ENCODE data around the gene RPGR.
A peak's percentile ranks its signal among the peaks of the same experiment; 100 is the strongest.

RPGR gene

GRCh38 chrX:38336538-38337240, 9.4 kb upstream of the RPGR start:
- no peaks in the 10 kb centered on the region for H4K20me1 ChIP-seq
- peak overlapping the region; percentile 39 to 72 (median 58); a peak in 21 of 22 replicates for H3K4me2 ChIP-seq
- H3K9ac ChIP-seq: no peak overlapping the region
- peak overlapping the region in 2 of 10 experiments; percentile 6 to 20; a peak in 2 of 20 replicates for H3K4me3 ChIP-seq
- peak overlapping the region in 7 of 11 experiments; percentile 14 to 62 (median 29); a peak in 9 of 22 replicates for H3K27ac ChIP-seq
- H3K27me3 ChIP-seq: no peaks in the 10 kb centered on the region
- TF ChIP-seq Cebpa-rat (IDR thresholded peaks at IDR 0.05): no peak
- no peaks in the 10 kb centered on the region for H3K36me3 ChIP-seq
- peaks cover 16 to 36% (median 21%) of the 10 kb centered on the region in 10 experiments for H3K4me1 ChIP-seq
- no peaks in the 10 kb centered on the region for H3K9me3 ChIP-seq (replicated peaks in 1 of 11)

GRCh38 chrX:38335382-38335781, 8.1 kb upstream of the RPGR start:
- no peak for TF ChIP-seq Cebpa-rat (IDR thresholded peaks at IDR 0.05)
- Histone ChIP-seq H3K27me3 (no peaks in the 10 kb centered on the region), H3K4me1 (peaks cover 16 to 36% (median 23%) of the 10 kb centered on the region in 10 experiments), H3K9ac (no peak overlapping the region), H3K4me3 (no peak overlapping the region), H3K36me3 (no peaks in the 10 kb centered on the region), H3K9me3 (replicated peaks in 1 of 11) (no peaks in the 10 kb centered on the region), H3K27ac (no peak overlapping the region), H3K4me2 (peak overlapping the region in 2 of 11 experiments; percentile 3 to 49; a peak in 3 of 22 replicates), H4K20me1 (no peaks in the 10 kb centered on the region)

GRCh38 chrX:38332505-38332904, 5.2 kb upstream of the RPGR start:
- peaks cover 17 to 31% (median 24%) of the 10 kb centered on the region in 10 experiments for H3K4me1 ChIP-seq
- no peak overlapping the region for H3K27ac ChIP-seq
- no peaks in the 10 kb centered on the region for H3K27me3 ChIP-seq
- no peak overlapping the region for H3K9ac ChIP-seq
- H3K9me3 ChIP-seq (replicated peaks in 1 of 11): peaks cover 0 to 4% (median 1%) of the 10 kb centered on the region in 11 experiments; a peak in 11 of 22 replicates
- no peak for TF ChIP-seq Cebpa-rat (IDR thresholded peaks at IDR 0.05)
- H3K4me3 ChIP-seq: no peak overlapping the region
- H3K4me2 ChIP-seq: no peak overlapping the region
- H4K20me1 ChIP-seq: no peaks in the 10 kb centered on the region
- no peaks in the 10 kb centered on the region for H3K36me3 ChIP-seq

- no peaks in the 10 kb centered on the region for H3K36me3 ChIP-seq
- peaks cover 0 to 11% (median 0%) of the 10 kb centered on the region in 11 experiments; a peak in 2 of 22 replicates for H4K20me1 ChIP-seq
- peak overlapping the region in 8 of 11 experiments; percentile 12 to 95 (median 90); a peak in 10 of 22 replicates for H3K27ac ChIP-seq
- H3K27me3 ChIP-seq: no peaks in the 10 kb centered on the region
- peak overlapping the region; percentile 5 to 63 (median 41); a peak in 18 of 22 replicates for H3K4me2 ChIP-seq
- H3K9ac ChIP-seq: peak overlapping the region in 8 of 11 experiments; percentile 1 to 93 (median 86); a peak in 9 of 22 replicates
- peaks cover 0 to 21% (median 13%) of the 10 kb centered on the region in 10 experiments; a peak in 12 of 20 replicates for H3K4me1 ChIP-seq
- peak overlapping the region; percentile 62 to 80 (median 72); a peak in 15 of 20 replicates for H3K4me3 ChIP-seq
- TF ChIP-seq Cebpa-rat (IDR thresholded peaks at IDR 0.05): no peak
- H3K9me3 ChIP-seq (replicated peaks in 1 of 11): peaks cover 0 to 14% (median 7%) of the 10 kb centered on the region in 11 experiments; a peak in 13 of 22 replicates
Measured at GRCh38 chrX:38327775-38328081, 419 bp upstream of the RPGR start.

- Histone ChIP-seq H3K9me3 (replicated peaks in 1 of 11) (peaks cover 0 to 14% (median 7%) of the 10 kb centered on the region in 11 experiments; a peak in 13 of 22 replicates), H3K4me3 (peak overlapping the region; percentile 62 to 80 (median 72)), H3K27me3 (no peaks in the 10 kb centered on the region), H3K4me1 (peaks cover 0 to 21% (median 13%) of the 10 kb centered on the region in 10 experiments; a peak in 12 of 20 replicates), H3K9ac (peak overlapping the region; percentile 84 to 93 (median 89)), H4K20me1 (peaks cover 0 to 11% (median 0%) of the 10 kb centered on the region in 11 experiments; a peak in 3 of 22 replicates), H3K27ac (peak overlapping the region in 10 of 11 experiments; percentile 83 to 95 (median 92); a peak in 19 of 22 replicates), H3K4me2 (peak overlapping the region; percentile 53 to 75 (median 65)), H3K36me3 (peaks cover 0 to 5% (median 0%) of the 10 kb centered on the region in 11 experiments; a peak in 1 of 22 replicates)
- no peak for TF ChIP-seq Cebpa-rat (IDR thresholded peaks at IDR 0.05)
Measured at GRCh38 chrX:38326086-38326485, 1.2 kb downstream of the RPGR start.

- H3K4me2 ChIP-seq: no peak overlapping the region
- no peak for TF ChIP-seq Cebpa-rat (IDR thresholded peaks at IDR 0.05)
Measured at GRCh38 chrX:38320819-38321218, 6.5 kb downstream of the RPGR start.

GRCh38 chrX:38318606-38319005, 8.7 kb downstream of the RPGR start:
- H3K4me3 ChIP-seq: no peak overlapping the region
- TF ChIP-seq Cebpa-rat (IDR thresholded peaks at IDR 0.05): no peak
- H4K20me1 ChIP-seq: peaks cover 0 to 3% (median 0%) of the 10 kb centered on the region in 11 experiments; a peak in 1 of 22 replicates
- peaks cover 0 to 4% (median 0%) of the 10 kb centered on the region in 11 experiments; a peak in 1 of 22 replicates for H3K9me3 ChIP-seq (replicated peaks in 1 of 11)
- no peak overlapping the region for H3K9ac ChIP-seq
- H3K27ac ChIP-seq: no peak overlapping the region
- H3K4me2 ChIP-seq: no peak overlapping the region
- H3K27me3 ChIP-seq: no peaks in the 10 kb centered on the region
- H3K4me1 ChIP-seq: no peaks in the 10 kb centered on the region
- peaks cover 0 to 25% (median 18%) of the 10 kb centered on the region in 11 experiments; a peak in 15 of 22 replicates for H3K36me3 ChIP-seq

More at GRCh38 chrX:38320819-38321218, 6.5 kb downstream of the RPGR start:
- peaks cover 0 to 8% (median 3%) of the 10 kb centered on the region in 10 experiments; a peak in 6 of 20 replicates for H3K4me1 ChIP-seq
- peaks cover 0 to 11% (median 0%) of the 10 kb centered on the region in 11 experiments; a peak in 3 of 22 replicates for H4K20me1 ChIP-seq
- H3K9ac ChIP-seq: no peak overlapping the region
- H3K36me3 ChIP-seq: peaks cover 0 to 21% (median 12%) of the 10 kb centered on the region in 11 experiments; a peak in 11 of 22 replicates
- no peaks in the 10 kb centered on the region for H3K9me3 ChIP-seq (replicated peaks in 1 of 11)
- no peaks in the 10 kb centered on the region for H3K27me3 ChIP-seq
- H3K4me3 ChIP-seq: no peak overlapping the region
- no peak overlapping the region for H3K27ac ChIP-seq

GRCh38 chrX:38318196-38318595, 9.1 kb downstream of the RPGR start:
- no peak for TF ChIP-seq Cebpa-rat (IDR thresholded peaks at IDR 0.05)

GRCh38 chrX:38315186-38315585, 12.1 kb downstream of the RPGR start:
- no peak overlapping the region for H3K4me2 ChIP-seq
- H3K9me3 ChIP-seq (replicated peaks in 1 of 11): peaks cover 0 to 4% (median 0%) of the 10 kb centered on the region in 11 experiments; a peak in 1 of 22 replicates
- H4K20me1 ChIP-seq: no peaks in the 10 kb centered on the region
- no peak for TF ChIP-seq Cebpa-rat (IDR thresholded peaks at IDR 0.05)
- peaks cover 0 to 5% (median 0%) of the 10 kb centered on the region in 10 experiments; a peak in 3 of 20 replicates for H3K4me1 ChIP-seq
- no peak overlapping the region for H3K27ac ChIP-seq
- H3K9ac ChIP-seq: no peak overlapping the region
- peaks cover 0 to 28% (median 14%) of the 10 kb centered on the region in 11 experiments; a peak in 14 of 22 replicates for H3K36me3 ChIP-seq
- no peak overlapping the region for H3K4me3 ChIP-seq
- no peaks in the 10 kb centered on the region for H3K27me3 ChIP-seq

More at GRCh38 chrX:38318196-38318595, 9.1 kb downstream of the RPGR start:
- H4K20me1 ChIP-seq: no peaks in the 10 kb centered on the region; a peak in 1 of 22 replicates
- H3K27me3 ChIP-seq: no peaks in the 10 kb centered on the region
- peaks cover 0 to 4% (median 0%) of the 10 kb centered on the region in 11 experiments; a peak in 1 of 22 replicates for H3K9me3 ChIP-seq (replicated peaks in 1 of 11)
- no peaks in the 10 kb centered on the region for H3K4me1 ChIP-seq
- no peak overlapping the region for H3K4me3 ChIP-seq
- H3K27ac ChIP-seq: no peak overlapping the region
- no peak overlapping the region for H3K9ac ChIP-seq
- H3K36me3 ChIP-seq: peaks cover 0 to 27% (median 20%) of the 10 kb centered on the region in 11 experiments; a peak in 15 of 22 replicates
- no peak overlapping the region for H3K4me2 ChIP-seq

Data from BLaER1 treated with 17β-estradiol and CSF1 and Interleukin-3, amounts not matched to agents 10 nM and 100 nM (cell line).